Forelimb muscle (tissue), 1 donor: ENCODE data around the gene CCDC93. TPM values are rescaled to one million over a fixed set of nuclear protein-coding genes. Genes with fewer than 3 reads are reported as not detected.
A peak's percentile ranks its signal among the peaks of the same experiment; 100 is the strongest.
"Not testable (repeated sequence)": the region's sequence is repeated elsewhere in the genome, so short reads cannot be mapped to it uniquely, and the experiment has no call there.

ENCODE experiments used
- DNase-seq: peaks from one replicate; pipeline ENCODE4 v3.0.0-alpha.2; 2013; ENCODE audit warnings: low read depth
- polyA plus RNA-seq: library from polyadenylated mRNA; unstranded; fragments of 120-200 nt; gene quantifications from one replicate; pipeline ENCODE4 v1.2.1, GENCODE V29; 2013; ENCODE audit not compliant: insufficient read length

The CCDC93 gene
- polyA plus RNA-seq, 1 donor, result 27.5 TPM

DNA sequence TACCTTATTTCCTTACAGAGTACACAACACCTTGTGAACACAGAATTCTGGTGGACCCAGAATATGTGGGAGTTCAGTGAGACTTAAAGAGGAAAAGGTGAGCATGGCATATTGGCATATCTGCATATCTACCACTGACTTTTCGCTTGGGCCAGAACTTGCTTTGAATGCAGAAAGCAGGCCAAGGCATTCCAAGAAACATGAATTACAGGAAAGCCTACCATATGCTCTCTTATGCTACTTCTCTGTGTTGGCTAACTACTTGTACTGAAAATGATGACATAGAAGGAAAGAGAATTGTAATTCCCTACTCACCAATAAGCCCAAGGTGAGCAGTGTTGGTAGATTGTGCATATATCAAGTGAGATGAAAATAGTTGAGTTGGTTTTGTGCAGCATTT, 31.4 kb upstream of the CCDC93 start:
- no peak for DNase-seq

DNA sequence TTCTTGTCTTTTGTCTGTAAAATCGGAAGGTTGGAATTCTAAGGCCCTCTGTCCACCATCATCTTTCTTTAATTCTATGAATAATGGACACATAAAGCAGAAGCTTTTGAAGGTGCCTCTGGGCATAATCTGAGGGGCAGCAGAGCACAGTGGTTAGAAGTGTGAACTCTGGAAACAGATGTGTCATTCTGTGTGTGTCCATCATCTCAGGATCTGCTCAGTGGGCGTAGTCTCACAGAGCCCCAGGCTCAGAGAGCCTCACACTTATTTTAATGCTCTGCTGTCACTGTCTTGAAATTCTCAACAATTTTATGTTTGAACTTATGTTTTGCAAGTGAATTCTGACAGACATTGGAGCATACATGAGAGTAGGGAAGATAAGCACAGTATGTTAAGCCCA, 31.0 kb upstream of the CCDC93 start:
- no peak for DNase-seq

- no peak for DNase-seq
These were observed 30.3 kb upstream of the CCDC93 start for GRCh38 chr2:118044103-118044716.

GRCh38 chr2:118040891-118041290, 27.0 kb upstream of the CCDC93 start:
- DNase-seq, result no peak

- no peak for DNase-seq
These were observed 18.5 kb upstream of the CCDC93 start for GRCh38 chr2:118032169-118033013.

- no peak for DNase-seq
These were observed 17.7 kb upstream of the CCDC93 start for GRCh38 chr2:118031566-118031965.

GRCh38 chr2:118029025-118029424, 15.2 kb upstream of the CCDC93 start:
- no peak for DNase-seq

DNA sequence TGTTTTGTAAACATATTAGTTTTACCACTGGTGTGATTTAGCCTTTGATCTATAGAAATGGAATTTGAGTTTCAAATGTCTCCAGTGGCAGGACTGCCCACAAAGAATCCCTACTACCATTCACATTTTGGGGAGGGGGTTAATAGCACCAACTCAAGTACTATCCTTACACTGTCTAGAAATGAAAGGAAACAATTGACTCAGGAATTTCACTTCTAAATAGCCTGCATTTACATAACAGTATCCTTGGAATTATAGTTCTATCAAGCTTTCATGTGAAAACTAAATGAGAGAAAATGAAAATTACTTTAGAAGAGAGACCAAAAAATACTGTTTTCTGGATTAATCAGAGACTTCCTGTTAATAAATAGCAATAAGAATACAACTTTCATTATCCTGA, 7.5 kb upstream of the CCDC93 start:
- DNase-seq, result no peak

- DNase-seq, result no peak
These were observed 6.0 kb upstream of the CCDC93 start for GRCh38 chr2:118019821-118020220.

DNA sequence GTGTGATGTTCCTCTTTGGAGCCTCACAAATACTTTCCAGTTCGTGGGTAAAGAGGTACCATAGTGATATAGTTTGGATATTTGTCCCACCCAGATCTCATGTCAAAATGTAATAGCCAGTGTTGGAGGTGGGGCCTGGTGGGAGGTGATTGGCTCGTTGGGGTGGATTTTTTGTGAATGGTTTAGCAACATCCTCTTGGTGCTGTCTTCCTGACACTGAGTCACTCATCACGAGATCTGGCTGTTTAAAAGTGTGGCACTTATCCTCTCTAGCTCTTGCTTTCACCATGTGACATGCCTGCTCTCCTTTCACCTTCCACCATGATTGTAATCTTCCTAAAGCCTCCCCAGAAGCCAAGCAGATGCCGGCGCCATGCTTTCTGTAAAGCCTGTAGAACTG, 3.0 kb upstream of the CCDC93 start:
- DNase-seq, result no peak

GRCh38 chr2:118015761-118016160, 1.9 kb upstream of the CCDC93 start:
- DNase-seq, result not testable (repeated sequence)

DNA sequence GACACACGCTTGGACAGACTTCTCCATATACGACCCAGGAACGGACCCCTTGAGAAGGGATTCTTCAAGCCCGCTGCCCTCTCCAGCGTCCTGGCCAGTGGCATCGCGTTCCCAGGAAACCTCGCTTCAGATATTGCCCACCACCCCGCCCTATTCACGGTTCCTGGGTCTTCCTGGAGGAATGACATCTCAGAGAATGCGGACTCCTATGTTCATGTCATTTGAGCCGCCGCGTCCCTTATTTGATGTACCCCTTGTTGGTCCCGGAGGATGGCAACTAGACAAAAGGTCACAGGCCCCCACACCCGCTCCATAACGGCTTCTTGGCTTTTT, 588 bp upstream of the CCDC93 start:
- no peak for DNase-seq

GRCh38 chr2:118013221-118013723, 598 bp downstream of the CCDC93 start:
- no peak for DNase-seq

DNA sequence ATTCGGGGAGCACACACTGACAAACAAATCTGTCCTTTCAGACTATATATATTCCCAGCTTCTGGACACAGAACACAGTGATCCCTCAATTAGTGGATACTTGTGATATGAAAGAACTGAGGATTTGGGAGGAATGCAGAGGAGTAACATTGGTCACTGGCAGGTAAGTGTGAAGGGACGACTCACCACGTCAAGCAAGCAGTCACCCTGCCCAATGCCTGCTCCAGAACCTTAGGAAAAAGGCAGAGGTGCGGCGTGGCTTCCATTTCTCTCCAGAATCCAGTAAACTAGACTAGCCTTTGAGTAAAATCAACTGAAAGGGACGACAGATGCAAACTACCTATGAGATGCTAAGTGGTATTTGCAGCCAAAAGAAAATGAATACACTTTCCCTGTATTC, 1.1 kb downstream of the CCDC93 start:
- DNase-seq, result no peak

GRCh38 chr2:118010473-118010872, 3.4 kb downstream of the CCDC93 start:
- DNase-seq, result no peak

DNA sequence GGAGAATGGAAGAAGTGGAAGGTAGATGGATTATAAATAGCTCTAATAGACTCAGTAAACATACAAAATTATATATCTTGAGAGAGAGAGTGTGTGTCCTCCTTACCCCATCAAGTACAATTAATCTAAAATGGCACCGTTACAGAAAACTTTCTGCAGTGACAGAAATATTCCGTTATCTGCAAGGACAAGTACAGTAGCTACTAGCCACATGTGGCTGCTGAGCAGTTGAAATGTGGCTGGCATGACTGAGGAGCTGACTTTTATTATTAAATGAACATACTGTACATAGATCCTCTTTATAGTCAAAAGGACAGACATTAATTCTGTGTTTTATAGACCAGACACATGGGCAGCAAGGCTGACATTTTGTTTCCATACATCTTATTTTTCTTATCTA, 7.0 kb downstream of the CCDC93 start:
- no peak for DNase-seq

DNA sequence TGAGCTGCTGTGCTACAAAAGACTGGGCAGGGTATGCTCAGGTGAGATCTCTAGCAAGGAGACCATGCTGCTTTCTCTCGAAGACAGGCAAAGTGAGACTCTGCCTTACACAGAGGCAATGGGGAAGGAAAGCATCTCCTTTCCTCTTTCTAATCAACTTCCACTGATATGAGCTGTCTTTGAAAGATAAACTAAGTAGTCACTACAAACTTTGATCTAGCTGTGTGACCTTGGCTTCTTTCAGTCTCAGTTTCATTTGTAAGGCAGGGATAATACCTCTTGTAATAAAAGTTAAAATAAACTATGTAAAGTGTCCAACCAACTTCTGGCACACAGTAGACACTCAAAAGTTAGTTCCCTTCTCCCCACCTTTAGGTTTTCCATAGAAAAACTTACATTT, 7.5 kb downstream of the CCDC93 start:
- DNase-seq, result no peak

DNA sequence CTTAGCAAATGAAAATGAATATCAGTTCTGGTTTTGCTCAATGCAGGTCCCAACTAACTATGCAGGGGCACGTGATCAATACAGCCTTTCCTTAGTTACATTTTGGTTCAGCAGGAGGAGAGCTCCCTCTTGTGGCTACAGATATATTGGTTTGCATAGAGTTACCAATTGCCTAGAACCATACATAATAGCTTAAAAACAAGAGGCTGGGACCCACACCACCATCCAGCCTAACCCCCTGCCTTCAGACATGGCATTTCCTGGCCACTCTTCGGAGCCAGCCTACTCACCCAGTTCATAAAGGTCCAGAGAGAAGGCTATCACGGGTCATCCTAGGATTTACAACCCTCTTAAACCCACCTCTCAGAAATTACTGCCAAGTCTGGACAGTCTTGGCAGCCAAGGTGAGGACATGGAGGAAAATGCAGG, 10.5 kb downstream of the CCDC93 start:
- peak; percentile 57 for DNase-seq

DNA sequence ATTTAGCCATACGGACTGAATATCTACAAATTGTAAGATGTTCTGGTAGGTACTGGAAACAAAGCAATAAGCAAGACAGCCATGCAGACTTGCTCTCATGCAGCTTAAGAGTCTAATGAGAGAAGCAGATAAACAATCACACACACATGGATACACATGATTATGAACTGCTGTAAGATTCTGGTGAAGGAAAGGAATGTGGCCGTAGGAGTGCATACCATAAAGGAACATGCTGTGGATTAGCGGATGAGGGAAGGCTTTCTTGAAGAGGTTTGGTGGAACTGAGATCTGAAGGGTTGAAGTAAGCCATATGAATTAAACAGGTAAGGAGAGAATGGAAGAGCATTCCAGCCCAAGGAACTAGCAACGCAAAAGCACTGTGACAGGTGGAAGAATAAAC, 13.8 kb downstream of the CCDC93 start:
- DNase-seq, result no peak

DNA sequence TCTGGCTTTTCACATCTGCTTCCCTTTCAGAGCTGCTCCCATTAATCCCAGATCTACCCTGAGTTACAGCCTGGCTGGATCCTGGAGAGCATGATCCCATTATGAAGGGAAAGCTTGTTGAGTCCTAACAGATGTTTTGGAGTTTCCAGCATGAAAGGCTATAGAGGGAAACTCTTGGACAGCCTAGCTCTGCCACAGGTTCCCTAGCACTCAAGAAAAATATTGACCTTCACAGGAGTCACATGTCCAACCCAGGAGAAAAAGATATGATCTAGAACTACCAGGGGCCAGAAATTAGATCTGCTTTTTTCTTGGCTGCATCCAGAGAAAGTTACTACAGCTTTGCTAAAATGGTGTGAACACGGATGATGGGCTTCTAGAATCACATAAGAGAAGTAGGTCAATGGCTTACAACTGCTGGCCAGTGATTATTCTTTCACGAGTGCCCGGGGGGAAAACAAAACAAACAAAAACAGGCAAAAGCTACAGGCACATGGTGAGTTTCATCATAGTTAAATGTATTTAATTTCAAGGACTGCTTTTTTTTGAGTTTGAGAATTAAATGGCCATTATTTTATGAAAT, 15.9 kb downstream of the CCDC93 start:
- no peak for DNase-seq

- DNase-seq, result no peak
These were observed 17.3 kb downstream of the CCDC93 start for GRCh38 chr2:117996525-117996924.

GRCh38 chr2:117994729-117995128, 19.1 kb downstream of the CCDC93 start:
- no peak for DNase-seq

GRCh38 chr2:117989854-117990438, 23.9 kb downstream of the CCDC93 start:
- DNase-seq, result no peak
